ENCODE measurements around the gene GPN2.

DNA sequence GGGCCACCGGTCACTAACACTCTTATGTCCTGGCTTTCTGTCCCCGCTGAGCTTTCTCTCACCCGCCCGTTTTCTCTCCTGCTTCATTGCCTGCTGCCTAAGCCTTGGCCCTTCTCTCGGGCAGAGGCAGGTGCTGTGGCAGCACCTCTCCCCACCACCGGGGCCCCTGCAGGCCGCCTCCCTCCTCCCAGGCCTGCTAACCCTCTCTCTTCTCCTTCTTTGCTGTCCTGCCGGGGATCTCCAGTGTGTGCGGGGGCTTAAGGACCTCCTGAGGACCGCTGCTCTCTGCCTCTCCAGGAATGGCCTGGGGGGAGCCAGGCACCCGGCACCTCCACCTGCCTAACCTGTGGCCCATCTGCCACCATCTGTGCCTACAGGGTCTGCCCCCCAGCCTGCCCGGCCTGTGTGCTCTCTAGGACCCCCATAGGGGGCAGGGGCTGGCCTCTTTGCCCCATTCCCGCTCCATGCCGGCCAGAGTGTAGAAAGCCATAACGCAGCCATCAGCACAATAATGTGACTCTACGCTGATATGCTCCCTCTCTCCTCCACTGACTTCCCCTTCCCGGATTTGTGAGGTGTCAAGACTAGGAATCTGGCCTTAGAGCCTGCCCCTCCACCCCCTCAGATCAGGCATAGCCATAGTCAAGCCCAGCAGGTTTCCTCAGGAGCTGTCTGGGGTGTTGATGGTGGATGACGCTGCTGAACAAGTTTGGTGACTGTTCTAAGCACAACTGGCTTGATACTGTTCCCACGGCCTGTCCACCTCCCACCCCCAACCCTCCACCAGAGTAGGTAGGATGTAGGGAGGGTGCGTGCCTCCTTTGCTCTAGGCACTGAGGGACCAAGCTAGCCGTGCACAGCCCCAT lies 33.2 kb downstream of the GPN2 start:
- TF ChIP-seq CTCF (conservative IDR thresholded peaks at IDR 0.05 in 1 of 2, IDR thresholded peaks at IDR 0.05 in 1 of 2; ENCODE audit: low read depth in 1 of 2, low read length in 2 of 2) (no peak), EZH2 (IDR thresholded peaks at IDR 0.05; ENCODE audit: low read length, missing control alignments) (no peak)

All from fibroblast of lung (primary cell).